Activated naive CD8-positive, alpha-beta T cell treated with anti-CD3 and anti-CD28 coated beads, Interleukin-2, amount 50 U/mL, for 24 hours (primary cell): ENCODE results near the gene ZFPM1.
"Not testable (repeated sequence)": the region's sequence is repeated elsewhere in the genome, so short reads cannot be mapped to it uniquely, and the experiment has no call there.

Experiments
- ATAC-seq: fragments of 150-1000 bp; cut with Tn5 transposase; one replicate; pipeline ENCODE4 v1.10.0; 2021
- DNase-seq: peaks from one replicate; pipeline ENCODE4 v3.0.0; 2021
- H3K27ac Mint-ChIP-seq: one replicate; pipeline ENCODE4 v1.8.0; 2021; ENCODE audit warnings: mild to moderate bottlenecking, mixed read lengths
- H3K27me3 Mint-ChIP-seq: one replicate; pipeline ENCODE4 v1.8.0; 2021; ENCODE audit warnings: mixed read lengths
- H3K36me3 Mint-ChIP-seq: one replicate; pipeline ENCODE4 v1.8.0; 2021; ENCODE audit warnings: low read depth, mixed read lengths
- H3K4me1 Mint-ChIP-seq: one replicate; pipeline ENCODE4 v1.8.0; 2021; ENCODE audit warnings: mixed read lengths
- H3K4me3 Mint-ChIP-seq: one replicate; pipeline ENCODE4 v1.8.0; 2021; ENCODE audit warnings: mild to moderate bottlenecking, moderate library complexity, mixed read lengths
- H3K9me3 Mint-ChIP-seq: one replicate; pipeline ENCODE4 v1.8.0; 2021; ENCODE audit warnings: mixed read lengths

Gene ZFPM1

DNA sequence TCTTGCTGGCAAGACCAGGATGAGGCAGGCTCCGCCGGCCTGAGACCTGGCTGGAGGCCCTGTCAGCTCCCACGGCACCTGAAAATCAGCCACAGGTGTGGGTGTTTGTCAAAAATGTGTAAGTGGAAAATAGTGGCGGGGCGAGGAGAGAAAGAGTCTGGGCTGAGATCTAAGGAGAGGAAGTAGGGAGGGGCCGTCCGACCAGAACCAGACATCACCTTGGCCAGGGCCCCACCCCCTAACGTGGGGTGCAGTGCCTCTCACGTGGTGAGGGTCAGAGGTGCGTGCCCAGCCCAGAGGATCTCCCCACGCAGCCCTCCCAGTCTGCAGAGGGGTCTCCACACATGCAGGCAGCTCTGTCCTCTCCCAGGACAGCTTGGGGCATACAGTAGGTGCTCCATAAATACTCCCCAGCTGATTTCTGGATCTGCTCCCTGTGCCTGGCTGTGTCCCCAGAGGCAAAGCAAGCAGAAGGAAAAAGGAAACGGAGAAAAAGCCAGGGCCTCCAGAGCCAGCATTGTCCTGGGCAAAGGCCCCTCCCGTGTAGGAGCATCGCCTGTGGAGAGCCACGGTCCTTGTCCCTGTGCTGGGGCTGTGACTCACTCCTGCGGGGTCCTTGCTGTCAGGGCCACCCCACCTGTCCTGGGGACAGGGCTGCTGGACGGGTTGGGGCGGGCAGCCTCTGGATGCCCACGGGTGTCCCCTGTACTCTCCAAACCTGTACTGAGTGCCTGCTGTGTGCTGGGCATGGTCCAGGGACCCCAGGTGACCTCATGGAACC, 16.7 kb downstream of the ZFPM1 start:
- H3K27ac Mint-ChIP-seq: no peak overlapping the region
- no peaks in the 10 kb centered on the region for H3K36me3 Mint-ChIP-seq
- peak; percentile 20 for ATAC-seq
- peak; percentile 35 for DNase-seq
- no peak overlapping the region for H3K4me3 Mint-ChIP-seq
- no peaks in the 10 kb centered on the region for H3K9me3 Mint-ChIP-seq
- H3K27me3 Mint-ChIP-seq: no peaks in the 10 kb centered on the region
- peaks cover 56% of the 10 kb centered on the region for H3K4me1 Mint-ChIP-seq

DNA sequence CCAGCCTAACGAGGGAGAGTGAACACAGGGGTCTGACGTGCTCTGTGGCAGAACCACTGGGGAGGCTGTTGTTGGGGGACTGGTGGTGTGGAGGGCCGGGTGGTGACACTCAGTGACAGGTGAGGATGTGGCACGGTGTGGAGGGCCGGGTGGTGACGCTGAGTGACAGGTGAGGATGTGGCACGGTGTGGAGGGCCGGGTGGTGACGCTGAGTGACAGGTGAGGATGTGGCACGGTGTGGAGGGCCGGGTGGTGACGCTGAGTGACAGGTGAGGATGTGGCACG, 17.3 kb downstream of the ZFPM1 start:
- H3K27ac Mint-ChIP-seq, H3K27me3 Mint-ChIP-seq, H3K4me3 Mint-ChIP-seq, DNase-seq, ATAC-seq, H3K36me3 Mint-ChIP-seq, H3K9me3 Mint-ChIP-seq: not testable (repeated sequence)
- peaks cover 51% of the 10 kb centered on the region for H3K4me1 Mint-ChIP-seq

DNA sequence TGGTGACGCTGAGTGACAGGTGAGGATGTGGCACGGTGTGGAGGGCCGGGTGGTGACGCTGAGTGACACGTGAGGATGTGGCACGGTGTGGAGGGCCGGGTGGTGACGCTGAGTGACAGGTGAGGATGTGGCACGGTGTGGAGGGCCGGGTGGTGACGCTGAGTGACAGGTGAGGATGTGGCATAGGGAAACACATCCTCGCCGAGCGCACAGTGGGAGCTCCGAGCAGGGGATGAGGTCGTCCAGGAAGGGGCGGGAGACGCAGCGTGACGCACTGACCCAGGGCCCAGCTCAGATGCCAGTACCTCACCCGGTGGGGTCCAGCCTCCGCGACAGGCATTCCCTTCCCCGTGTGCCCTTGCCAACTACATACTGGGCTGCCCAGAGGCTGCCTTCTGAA, 17.6 kb downstream of the ZFPM1 start:
- not testable (repeated sequence) for ATAC-seq, H3K27ac Mint-ChIP-seq, H3K36me3 Mint-ChIP-seq, DNase-seq, H3K9me3 Mint-ChIP-seq, H3K27me3 Mint-ChIP-seq, H3K4me3 Mint-ChIP-seq
- peaks cover 47% of the 10 kb centered on the region for H3K4me1 Mint-ChIP-seq

DNA sequence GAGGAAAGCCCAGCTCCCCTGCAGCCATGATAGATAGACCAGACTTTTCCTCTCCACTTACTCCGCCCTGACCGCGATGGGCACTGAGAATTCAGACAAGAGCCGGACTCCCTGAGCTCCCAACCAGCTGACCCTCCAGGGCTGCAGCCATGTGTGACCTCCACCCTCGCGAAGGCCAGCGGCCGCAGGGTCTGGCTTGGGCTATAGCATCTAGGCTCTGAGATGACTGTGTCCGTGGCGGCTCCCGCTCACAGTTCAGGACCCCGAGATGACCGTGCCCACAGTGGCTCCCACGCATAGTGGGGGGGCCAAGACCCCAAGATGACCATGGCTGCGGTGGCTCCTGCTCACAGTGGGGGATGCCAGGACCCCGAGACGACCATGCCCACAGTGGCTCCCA, 18.0 kb downstream of the ZFPM1 start:
- Mint-ChIP-seq H3K9me3 (no peaks in the 10 kb centered on the region), H3K4me3 (no peak overlapping the region), H3K27me3 (no peaks in the 10 kb centered on the region), H3K36me3 (no peaks in the 10 kb centered on the region), H3K27ac (no peak overlapping the region), H3K4me1 (peaks cover 44% of the 10 kb centered on the region)
- ATAC-seq (no peak), DNase-seq (no peak)

DNA sequence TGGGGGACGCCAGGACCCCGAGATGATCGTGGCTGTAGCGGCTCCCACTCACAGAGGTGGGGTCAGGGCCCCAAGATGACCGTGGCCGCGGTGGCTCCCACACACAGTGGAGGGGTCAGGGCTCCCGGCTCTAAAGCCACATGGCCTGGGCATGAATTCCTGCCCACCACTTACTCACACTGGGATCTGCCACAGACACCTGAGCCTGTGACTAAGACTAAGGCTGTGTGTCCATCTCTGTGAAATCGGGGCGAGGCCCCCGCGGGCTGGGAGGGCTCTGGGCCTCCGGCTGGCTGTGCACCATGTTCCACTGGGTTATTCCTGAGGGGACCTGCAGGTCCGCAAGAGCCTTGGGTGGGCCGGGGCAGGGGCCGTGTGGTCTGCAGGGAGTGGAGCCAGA, 18.5 kb downstream of the ZFPM1 start:
- ATAC-seq (no peak), DNase-seq (no peak)
- Mint-ChIP-seq H3K4me1 (peaks cover 40% of the 10 kb centered on the region), H3K36me3 (no peaks in the 10 kb centered on the region), H3K4me3 (no peak overlapping the region), H3K9me3 (no peaks in the 10 kb centered on the region), H3K27ac (no peak overlapping the region), H3K27me3 (no peaks in the 10 kb centered on the region)

DNA sequence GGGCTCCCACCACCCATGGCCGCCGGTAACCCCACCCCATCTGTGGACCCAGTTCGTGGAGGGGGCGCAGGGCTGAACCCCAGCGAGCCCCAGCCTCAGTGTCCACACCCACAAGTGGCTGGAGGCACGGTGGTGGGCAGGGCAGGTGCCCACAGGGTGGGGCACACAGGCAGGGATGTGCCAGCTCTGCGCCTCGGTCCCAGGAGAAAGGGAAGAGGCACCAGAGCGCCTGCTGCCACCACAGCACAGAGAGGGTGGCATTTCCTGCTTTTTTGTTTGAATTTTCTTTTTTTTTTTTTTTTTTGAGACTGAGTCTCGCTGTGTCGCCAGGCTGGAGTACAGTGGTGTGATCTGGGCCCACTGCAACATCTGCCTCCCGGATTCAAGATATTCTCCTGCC, 19.0 kb downstream of the ZFPM1 start:
- Mint-ChIP-seq H3K27ac (no peak overlapping the region), H3K27me3 (no peaks in the 10 kb centered on the region), H3K4me1 (peaks cover 39% of the 10 kb centered on the region), H3K9me3 (no peaks in the 10 kb centered on the region), H3K36me3 (no peaks in the 10 kb centered on the region), H3K4me3 (no peak overlapping the region)
- ATAC-seq: no peak
- DNase-seq: no peak

DNA sequence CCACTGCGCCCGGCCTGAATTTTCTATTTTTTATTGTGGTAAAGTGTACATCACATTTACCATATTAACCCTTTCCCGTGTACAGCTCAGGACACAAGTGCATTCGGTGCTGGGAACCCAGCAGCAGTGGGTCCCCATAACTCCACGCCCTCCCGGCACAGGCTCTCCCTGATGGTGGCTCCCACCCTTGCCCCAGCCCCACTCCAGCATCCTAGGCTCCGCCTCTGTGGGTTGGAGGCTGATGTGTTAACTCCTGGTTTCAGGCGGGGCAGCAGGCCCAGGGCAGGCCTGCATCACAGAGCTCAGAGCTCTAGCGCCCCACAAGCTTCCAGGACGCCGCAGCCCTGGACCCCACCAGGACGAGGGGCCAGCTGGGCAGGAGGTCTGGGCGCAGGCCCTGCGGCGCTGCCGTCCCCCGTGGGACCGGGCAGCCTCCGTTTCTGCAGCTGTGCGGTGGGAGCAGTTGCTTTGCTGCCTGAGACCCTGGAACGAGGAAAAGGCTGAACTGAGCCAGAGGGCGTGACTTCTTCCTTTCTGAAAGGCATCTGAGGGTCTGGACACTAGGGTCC, 19.6 kb downstream of the ZFPM1 start:
- H3K27me3 Mint-ChIP-seq: no peaks in the 10 kb centered on the region
- H3K4me3 Mint-ChIP-seq: no peak overlapping the region
- peaks cover 38% of the 10 kb centered on the region for H3K4me1 Mint-ChIP-seq
- no peaks in the 10 kb centered on the region for H3K36me3 Mint-ChIP-seq
- no peak overlapping the region for H3K27ac Mint-ChIP-seq
- no peak for ATAC-seq
- no peaks in the 10 kb centered on the region for H3K9me3 Mint-ChIP-seq
- no peak for DNase-seq

DNA sequence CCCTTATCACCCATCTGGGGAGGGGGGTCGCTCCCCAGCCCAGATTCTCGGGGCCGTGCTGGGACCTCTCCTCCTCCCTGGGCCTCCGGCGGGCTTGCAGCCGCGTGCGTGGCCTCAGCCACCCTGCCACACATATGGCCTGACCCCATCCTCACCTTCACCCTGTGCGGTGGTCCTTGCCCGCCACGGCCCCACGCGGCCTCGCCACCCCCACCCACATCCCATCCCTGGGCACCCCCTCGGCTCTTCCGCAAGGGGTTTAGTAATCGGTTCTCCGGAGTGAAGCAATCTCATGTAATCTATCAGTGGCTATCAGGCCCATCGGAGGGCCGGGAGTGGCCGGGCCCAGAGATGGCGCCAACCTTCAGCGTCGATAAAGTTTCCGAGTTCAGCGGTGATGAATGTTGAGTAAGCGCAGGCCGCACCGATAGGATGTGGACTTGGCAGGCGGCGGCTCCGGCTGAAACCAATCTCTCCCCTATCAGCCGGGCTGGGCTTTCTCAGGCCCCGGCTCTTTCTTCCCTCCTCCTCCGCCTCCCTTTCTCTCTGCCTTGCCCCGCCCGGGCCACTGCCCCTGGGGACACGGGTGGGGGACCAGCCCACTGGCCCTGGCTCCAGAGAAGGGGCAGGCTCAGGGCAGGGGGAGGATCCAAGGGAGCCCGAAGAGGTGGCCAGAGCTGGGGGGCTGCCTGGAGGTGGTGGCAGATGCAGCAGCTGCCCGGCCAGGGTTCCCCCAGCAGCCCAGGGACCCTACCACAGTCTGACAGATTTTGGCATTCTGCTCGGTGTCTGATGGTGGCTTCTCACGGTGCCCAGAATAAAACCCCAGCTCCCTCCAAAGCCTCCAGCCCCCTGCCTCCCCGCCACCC, 20.8 kb downstream of the ZFPM1 start:
- ATAC-seq (no peak), DNase-seq (no peak)
- Mint-ChIP-seq H3K27ac (no peak overlapping the region), H3K36me3 (no peaks in the 10 kb centered on the region), H3K4me3 (no peak overlapping the region), H3K4me1 (peaks cover 44% of the 10 kb centered on the region), H3K27me3 (no peaks in the 10 kb centered on the region), H3K9me3 (no peaks in the 10 kb centered on the region)

DNA sequence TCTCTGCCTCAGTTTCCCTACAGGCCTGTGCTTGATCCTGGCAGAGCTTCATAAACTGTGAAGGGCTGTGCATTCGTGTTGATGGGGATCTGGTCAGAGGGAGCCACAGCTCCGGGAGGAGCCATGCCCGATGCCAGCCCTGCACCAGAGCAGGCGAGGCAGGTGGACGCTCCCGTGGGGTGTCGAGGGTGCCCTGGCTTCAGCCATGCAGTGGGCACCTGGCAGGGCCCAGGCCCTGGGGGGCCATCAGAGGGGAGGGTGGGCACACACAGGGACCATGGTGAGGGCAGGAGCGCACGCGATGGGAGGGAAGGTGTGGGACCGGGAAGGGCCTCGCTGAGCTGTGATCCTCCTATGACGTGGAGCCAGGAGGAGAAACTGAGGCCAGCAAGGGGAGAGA, 22.0 kb downstream of the ZFPM1 start:
- Mint-ChIP-seq H3K4me3 (no peak overlapping the region), H3K27me3 (no peaks in the 10 kb centered on the region), H3K4me1 (peaks cover 39% of the 10 kb centered on the region), H3K36me3 (no peaks in the 10 kb centered on the region), H3K27ac (no peak overlapping the region), H3K9me3 (no peaks in the 10 kb centered on the region)
- ATAC-seq (no peak), DNase-seq (no peak)

DNA sequence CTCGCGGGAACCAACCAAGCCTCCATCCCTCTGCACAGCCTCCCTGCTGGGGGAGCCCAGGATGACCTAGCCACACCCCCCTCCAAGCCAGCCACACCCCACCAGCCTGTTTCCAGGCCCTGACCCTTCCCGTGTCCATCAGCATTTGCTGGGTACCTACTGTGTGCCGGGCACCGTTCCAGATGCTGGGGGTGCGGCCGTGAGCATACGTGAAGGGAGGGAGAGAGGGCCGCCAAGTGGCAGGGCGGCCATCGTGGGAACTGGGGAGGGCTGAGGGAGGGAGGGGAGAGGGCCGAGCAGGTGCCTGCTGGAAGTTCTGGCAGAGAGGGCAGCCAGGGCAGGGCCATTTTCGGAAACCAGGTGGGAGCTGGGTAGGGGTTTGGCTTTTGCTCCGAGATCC, 23.1 kb downstream of the ZFPM1 start:
- H3K27ac Mint-ChIP-seq: no peak overlapping the region
- no peak for DNase-seq

DNA sequence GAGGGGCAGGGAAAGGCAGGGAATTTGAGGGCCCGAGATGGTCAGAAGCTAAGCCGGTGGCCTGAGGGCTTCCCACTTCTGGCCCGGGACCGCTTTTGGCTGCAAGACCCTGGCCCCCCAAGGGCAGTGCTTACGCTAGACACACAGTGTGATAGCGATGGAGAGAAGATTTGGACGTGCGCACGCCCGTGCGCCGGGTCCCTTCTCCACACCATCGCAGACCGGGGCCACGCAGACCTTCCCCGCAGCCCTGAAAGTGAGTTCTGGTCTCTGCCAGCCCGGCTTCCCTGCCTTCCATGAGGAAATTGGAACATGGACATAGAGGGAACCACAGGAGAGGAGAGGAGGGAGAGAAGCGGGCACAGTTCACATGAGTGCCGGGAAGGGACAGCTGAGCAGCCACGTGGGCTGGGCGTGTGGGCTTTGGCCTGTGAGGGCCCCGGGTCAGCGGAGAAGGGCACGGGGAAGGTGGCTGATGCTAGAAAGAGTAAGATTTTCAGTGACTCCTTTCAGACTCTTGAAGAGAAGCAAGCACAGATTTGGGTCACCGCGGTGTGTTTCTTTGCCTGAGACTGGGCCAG, 23.8 kb downstream of the ZFPM1 start:
- Mint-ChIP-seq H3K27ac (no peak overlapping the region), H3K9me3 (no peaks in the 10 kb centered on the region), H3K27me3 (no peaks in the 10 kb centered on the region), H3K36me3 (no peaks in the 10 kb centered on the region), H3K4me3 (no peak overlapping the region), H3K4me1 (peaks cover 41% of the 10 kb centered on the region)
- ATAC-seq (no peak), DNase-seq (no peak)

More for the DNA sequence above, 23.1 kb downstream of the ZFPM1 start:
- Mint-ChIP-seq H3K4me1 (peaks cover 36% of the 10 kb centered on the region), H3K36me3 (no peaks in the 10 kb centered on the region), H3K27me3 (no peaks in the 10 kb centered on the region), H3K9me3 (no peaks in the 10 kb centered on the region), H3K4me3 (no peak overlapping the region)
- ATAC-seq: no peak

DNA sequence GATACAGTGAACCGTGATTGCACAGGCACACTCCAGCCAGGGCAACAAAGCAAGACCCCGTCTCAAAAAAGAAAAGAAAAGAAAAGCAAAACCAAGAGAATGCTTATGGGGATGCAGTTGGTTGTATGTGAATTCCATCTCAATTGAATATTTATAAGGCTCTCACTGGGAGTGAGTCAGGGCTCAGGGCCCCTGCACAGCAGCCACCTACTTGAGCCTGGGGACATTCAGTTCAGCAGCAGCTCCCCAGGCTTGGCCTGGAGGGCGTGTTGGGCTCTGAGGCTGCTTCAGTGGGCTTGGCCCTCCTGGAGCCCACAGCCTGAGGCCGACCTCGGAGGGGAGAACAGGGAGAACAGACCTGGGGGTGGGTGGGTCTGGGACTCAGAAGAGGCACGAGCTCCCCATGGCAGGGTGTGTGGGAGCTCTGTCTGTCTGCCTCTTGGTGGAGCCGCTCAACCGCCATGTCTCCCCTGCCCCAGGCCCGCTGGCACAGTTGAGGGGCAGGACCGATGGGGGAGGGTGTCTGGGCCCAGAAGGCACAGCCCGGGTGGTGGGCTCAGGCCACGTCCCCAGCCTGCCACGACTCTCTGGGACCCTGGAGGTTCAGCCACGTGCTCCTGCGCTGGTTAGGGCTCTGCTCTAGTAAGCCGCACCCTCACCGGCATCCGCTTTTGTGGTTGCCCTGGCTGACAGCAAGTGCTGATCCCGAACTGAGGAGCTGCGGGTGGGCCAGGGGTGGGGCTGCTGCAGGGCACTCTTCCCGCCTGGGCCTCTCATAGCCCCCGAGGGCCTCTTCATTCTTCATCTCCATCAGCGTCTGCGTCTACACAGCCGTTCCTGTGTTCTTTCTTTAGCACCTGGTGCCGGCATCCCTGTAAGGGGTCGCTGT, 24.8 kb downstream of the ZFPM1 start:
- peak; percentile 56 for ATAC-seq
- H3K4me3 Mint-ChIP-seq: no peak overlapping the region
- no peaks in the 10 kb centered on the region for H3K36me3 Mint-ChIP-seq
- H3K27ac Mint-ChIP-seq: peak overlapping the region; percentile 60
- no peaks in the 10 kb centered on the region for H3K9me3 Mint-ChIP-seq
- peak; percentile 47 for DNase-seq
- no peaks in the 10 kb centered on the region for H3K27me3 Mint-ChIP-seq
- H3K4me1 Mint-ChIP-seq: peaks cover 38% of the 10 kb centered on the region

DNA sequence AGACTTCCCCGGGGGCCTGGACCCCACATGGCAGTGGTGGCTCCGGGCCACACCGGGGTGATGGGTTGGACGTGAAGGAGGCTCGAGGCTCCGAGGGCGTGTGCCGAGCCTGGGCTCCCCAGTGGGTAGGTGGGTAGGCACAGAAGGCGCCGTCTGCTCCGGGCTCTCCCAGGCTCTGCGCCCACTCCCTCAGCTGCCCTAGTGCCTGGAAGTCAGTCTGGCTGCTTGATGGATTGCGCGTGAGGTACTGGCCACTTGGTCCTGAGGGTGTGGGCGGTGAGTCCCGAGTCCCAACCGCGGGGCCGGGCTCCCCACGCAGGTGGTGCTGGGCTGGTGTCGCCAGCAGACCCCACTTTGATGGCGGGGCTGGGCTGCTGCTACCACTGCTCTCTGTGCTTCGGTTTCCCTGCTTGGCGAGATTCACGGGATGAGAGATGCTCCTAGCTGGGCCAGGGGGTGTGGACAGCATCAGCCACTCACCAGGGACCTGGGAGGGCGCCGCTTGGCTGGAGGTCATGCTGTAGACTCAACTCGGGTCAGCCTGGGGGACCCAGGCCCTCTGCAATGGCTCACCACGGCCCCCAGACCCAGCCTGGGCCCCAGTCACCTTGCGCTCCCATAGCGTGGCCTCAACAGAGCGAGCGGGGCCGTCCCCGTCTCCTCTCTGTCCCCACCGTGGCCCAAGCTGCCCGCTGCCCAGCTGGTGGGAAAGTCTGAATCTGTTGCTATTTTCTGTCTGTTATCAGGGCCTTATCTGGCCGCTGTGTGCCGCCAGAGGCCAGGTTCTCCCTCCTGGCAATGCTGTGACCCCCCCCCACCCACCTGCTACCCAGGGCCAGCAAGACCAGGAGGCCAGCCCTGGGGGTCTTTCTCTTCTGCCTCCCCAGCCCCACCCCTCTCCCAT, 26.1 kb downstream of the ZFPM1 start:
- DNase-seq (no peak), ATAC-seq (no peak)
- Mint-ChIP-seq H3K27me3 (no peaks in the 10 kb centered on the region), H3K27ac (no peak overlapping the region), H3K4me1 (peaks cover 38% of the 10 kb centered on the region), H3K36me3 (no peaks in the 10 kb centered on the region), H3K4me3 (no peak overlapping the region), H3K9me3 (no peaks in the 10 kb centered on the region)
